Colonic mucosa (tissue), 4 donors: ENCODE results near the gene GPX1. TPM values are rescaled to one million over a fixed set of nuclear protein-coding genes. Genes with fewer than 3 reads are reported as not detected.
"Not testable (repeated sequence)": the region's sequence is repeated elsewhere in the genome, so short reads cannot be mapped to it uniquely, and the experiment has no call there.

Experiments used
- DNase-seq: peaks from one replicate; pipeline ENCODE4 v3.0.0-alpha.2; 2020
- H3K27ac ChIP-seq: fragments of 200-600 bp; one replicate; pipeline ENCODE4 v1.8.0; 2021
- H3K27me3 ChIP-seq: fragments of 200-600 bp; one replicate; pipeline ENCODE4 v1.8.0; 2021
- H3K36me3 ChIP-seq: fragments of 200-600 bp; one replicate; pipeline ENCODE4 v1.8.0; 2021
- H3K4me1 ChIP-seq: fragments of 200-600 bp; one replicate; pipeline ENCODE4 v1.8.0; 2021; ENCODE audit warnings: mild to moderate bottlenecking
- H3K4me3 ChIP-seq: fragments of 200-600 bp; one replicate; pipeline ENCODE4 v1.8.0; 2021
- H3K9ac ChIP-seq, 2 donors: one replicate each; pipeline ENCODE4 v1.7.0; 2013; ENCODE audit warnings: control low read depth in 2 of 2, low read depth in 2 of 2, low read length in 2 of 2
- H3K9me3 ChIP-seq: fragments of 200-600 bp; one replicate; pipeline ENCODE4 v1.8.0; 2021
- CTCF ChIP-seq: fragments of 200-600 bp; IDR thresholded peaks from one replicate; pipeline ENCODE4 v1.8.0; 2022; ENCODE audit warnings: antibody characterized with exemption, mild to moderate bottlenecking
- intact Hi-C: fragments of 100-400 bp; cut with DNase I; formaldehyde crosslinking; loops from one replicate; pipeline ENCODE4 v1.14.1; 2022
- total RNA-seq, 2 donors: library from RNA; stranded (reverse); fragmentation: NEBNext Ultra II Directional in 1 of 2; extraction: Animal tissue kit (Norgen Biotek cat#: 25700) in 1 of 2; gene quantifications; one replicate each; pipeline ENCODE4 v1.2.1, GENCODE V29; 2021
- donor health status: healthy.
- donor health status: DM: no; HTN: no; CAD: no.
- donor health status: DM: no; HTN: no; CAD: no.

GPX1 gene
- total RNA-seq, 2 donors from 2014 or later = 131 to 235 TPM

DNA sequence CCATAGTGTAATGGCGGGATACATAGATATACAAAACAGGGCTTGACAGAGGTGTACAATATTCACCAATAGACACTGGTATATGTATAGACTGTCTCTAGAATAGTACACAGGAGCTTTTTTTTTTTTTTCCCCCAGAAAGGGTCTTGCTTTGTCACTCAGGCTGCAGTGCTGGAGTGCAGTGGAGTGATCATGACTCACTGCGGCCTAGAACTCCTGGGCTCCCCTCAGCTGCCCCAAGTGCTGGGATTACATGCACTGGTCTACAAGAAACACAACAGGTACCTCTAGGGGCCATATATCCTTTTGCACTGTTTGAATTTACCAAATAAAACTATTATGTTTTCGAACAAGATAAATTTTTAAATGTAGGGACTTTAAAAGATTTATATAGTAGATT is 41.3 kb upstream of the GPX1 start:
- no peaks in the 10 kb centered on the region for H3K36me3 ChIP-seq

GRCh38 chr3:49397470-49397869 is 39.3 kb upstream of the GPX1 start:
- Histone ChIP-seq H3K4me3 (no peak overlapping the region), H3K4me1 (peaks cover 8% of the 10 kb centered on the region), H3K27ac (no peak overlapping the region), H3K36me3 (no peaks in the 10 kb centered on the region), H3K27me3 (no peaks in the 10 kb centered on the region), H3K9me3 (no peaks in the 10 kb centered on the region), H3K9ac (no peak overlapping the region)
- intact Hi-C loops = no loop called here
- no peak for DNase-seq
- TF ChIP-seq CTCF = no peak

More for the DNA sequence above, 41.3 kb upstream of the GPX1 start:
- H3K4me3 ChIP-seq = no peak overlapping the region
- TF ChIP-seq CTCF = no peak
- no peak overlapping the region for H3K9ac ChIP-seq
- intact Hi-C loops = no loop called here
- no peaks in the 10 kb centered on the region for H3K9me3 ChIP-seq
- H3K27ac ChIP-seq = no peak overlapping the region
- no peak for DNase-seq
- peaks cover 8% of the 10 kb centered on the region for H3K4me1 ChIP-seq
- no peaks in the 10 kb centered on the region for H3K27me3 ChIP-seq

DNA sequence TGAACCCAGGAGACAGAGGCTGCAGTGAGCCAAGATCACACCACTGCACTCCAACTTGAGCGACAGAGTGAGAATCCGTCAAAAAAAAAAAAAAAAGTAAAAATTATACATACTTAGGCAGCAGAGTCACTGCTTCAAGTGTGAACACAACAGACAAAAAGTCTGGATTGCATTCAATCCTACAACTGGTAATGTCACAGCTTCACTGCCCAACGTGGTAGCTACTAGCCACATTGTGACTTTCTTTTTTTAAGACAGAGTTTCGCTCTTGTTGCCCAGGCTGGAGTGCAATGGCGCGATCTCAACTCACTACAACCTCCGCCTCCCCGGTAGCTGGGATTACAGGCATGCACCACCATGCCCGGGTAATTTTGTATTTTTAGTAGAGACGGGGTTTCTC is 33.2 kb upstream of the GPX1 start:
- intact Hi-C loops, H3K27me3 ChIP-seq, H3K9ac ChIP-seq, DNase-seq, H3K27ac ChIP-seq, H3K36me3 ChIP-seq, H3K4me3 ChIP-seq, H3K9me3 ChIP-seq, H3K4me1 ChIP-seq: not testable (repeated sequence)

- no peak for DNase-seq
- Histone ChIP-seq H3K9me3 (no peaks in the 10 kb centered on the region), H3K27me3 (no peaks in the 10 kb centered on the region), H3K4me3 (no peak overlapping the region), H3K9ac (no peak overlapping the region), H3K4me1 (no peaks in the 10 kb centered on the region), H3K36me3 (no peaks in the 10 kb centered on the region), H3K27ac (no peak overlapping the region)
- intact Hi-C loops = no loop called here
- no peak for TF ChIP-seq CTCF
Observed at GRCh38 chr3:49389297-49389696, 31.1 kb upstream of the GPX1 start.

DNA sequence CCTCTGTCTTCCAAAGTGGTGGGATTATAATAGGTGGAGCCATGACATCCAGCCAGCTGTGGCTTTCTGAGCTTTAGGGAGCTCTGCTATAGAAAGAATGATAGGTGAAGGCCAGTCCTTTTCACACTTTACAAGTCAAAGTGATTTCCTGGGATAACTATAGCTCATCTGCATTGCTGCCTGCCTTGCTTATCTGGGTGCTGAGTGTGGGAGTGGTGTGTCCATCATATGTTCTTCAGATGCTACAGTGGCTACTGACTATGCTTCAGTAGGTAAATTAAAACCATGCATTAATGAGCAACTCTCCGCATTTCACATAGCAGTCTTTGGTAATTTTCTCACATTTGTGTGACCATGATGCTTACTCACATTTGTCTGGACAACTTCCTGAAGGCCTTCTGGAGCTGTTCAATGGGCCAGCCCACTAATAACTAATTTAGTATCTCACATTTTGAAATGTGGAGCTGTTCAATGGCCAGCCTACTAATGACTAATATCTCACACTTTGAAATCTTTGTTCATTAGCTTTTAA is 30.2 kb upstream of the GPX1 start:
- Histone ChIP-seq H3K9me3 (no peaks in the 10 kb centered on the region), H3K27me3 (no peaks in the 10 kb centered on the region), H3K9ac (no peak overlapping the region), H3K4me3 (no peak overlapping the region), H3K27ac (no peak overlapping the region), H3K36me3 (no peaks in the 10 kb centered on the region), H3K4me1 (no peaks in the 10 kb centered on the region)
- TF ChIP-seq CTCF = no peak
- DNase-seq = no peak
- intact Hi-C loops = no loop called here

DNA sequence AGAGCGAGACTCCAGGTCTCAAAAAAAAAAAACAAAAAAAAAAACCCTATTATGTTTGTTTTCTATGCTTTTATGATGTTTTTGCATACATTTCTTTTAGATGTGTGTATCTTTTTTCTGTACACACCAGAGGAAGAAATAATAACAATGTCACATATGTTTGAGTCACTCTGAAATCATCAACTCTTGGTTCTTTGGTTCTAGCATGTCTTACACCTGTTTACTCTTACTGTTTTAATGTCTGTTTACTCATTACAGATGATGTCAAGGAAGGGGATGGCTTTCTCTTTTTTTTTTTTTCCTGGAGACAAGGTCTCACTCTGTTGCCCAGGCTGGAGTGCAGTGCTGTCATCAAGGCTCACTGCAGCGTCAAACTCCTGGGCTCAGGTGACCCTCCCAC is 29.6 kb upstream of the GPX1 start:
- Histone ChIP-seq H3K4me3 (no peak overlapping the region), H3K36me3 (no peaks in the 10 kb centered on the region), H3K9me3 (no peaks in the 10 kb centered on the region), H3K27ac (no peak overlapping the region), H3K4me1 (peaks cover 3% of the 10 kb centered on the region), H3K27me3 (no peaks in the 10 kb centered on the region), H3K9ac (no peak overlapping the region)
- intact Hi-C loops = no loop called here
- no peak for TF ChIP-seq CTCF
- DNase-seq = no peak
